Measurements from ENCODE around the gene IFNL1.
"Not testable (repeated sequence)": the region's sequence is repeated elsewhere in the genome, so short reads cannot be mapped to it uniquely, and the experiment has no call there.

IFNL1 gene

GRCh38 chr19:39270036-39270871 is 26.0 kb upstream of the IFNL1 start:
- Histone ChIP-seq H3K9me3 (ENCODE audit: control insufficient read depth in 1 of 2, low read length in 2 of 2) (no peaks in the 10 kb centered on the region), H3K27ac (ENCODE audit: low read depth, low read length) (no peak overlapping the region), H3K4me1 (ENCODE audit: control insufficient read depth in 1 of 2, insufficient read depth in 2 of 2, low read length in 2 of 2) (no peaks in the 10 kb centered on the region), H3K27me3 (ENCODE audit: control insufficient read depth in 1 of 2, insufficient read depth in 2 of 2, low read length in 2 of 2) (peaks cover 2 to 4% of the 10 kb centered on the region in 2 donors), H3K9ac (ENCODE audit: low read depth in 1 of 2, low read length in 2 of 2) (no peak overlapping the region), H3K4me3 (ENCODE audit: low read depth in 1 of 2, low read length in 2 of 2) (no peak overlapping the region), H3K36me3 (ENCODE audit: control insufficient read depth in 1 of 2, insufficient read depth in 2 of 2, low read length in 2 of 2) (no peaks in the 10 kb centered on the region)

GRCh38 chr19:39273859-39274258 is 22.3 kb upstream of the IFNL1 start:
- H3K4me1 ChIP-seq (ENCODE audit: control insufficient read depth in 1 of 2, insufficient read depth in 2 of 2, low read length in 2 of 2); H3K27ac ChIP-seq (ENCODE audit: low read depth, low read length); H3K4me3 ChIP-seq (ENCODE audit: low read depth in 1 of 2, low read length in 2 of 2); H3K27me3 ChIP-seq (ENCODE audit: control insufficient read depth in 1 of 2, insufficient read depth in 2 of 2, low read length in 2 of 2); H3K9ac ChIP-seq (ENCODE audit: low read depth in 1 of 2, low read length in 2 of 2); H3K36me3 ChIP-seq (ENCODE audit: control insufficient read depth in 1 of 2, insufficient read depth in 2 of 2, low read length in 2 of 2); H3K9me3 ChIP-seq (ENCODE audit: control insufficient read depth in 1 of 2, low read length in 2 of 2): not testable (repeated sequence)

- Histone ChIP-seq H3K36me3 (ENCODE audit: control insufficient read depth in 1 of 2, insufficient read depth in 2 of 2, low read length in 2 of 2) (no peaks in the 10 kb centered on the region), H3K4me1 (ENCODE audit: control insufficient read depth in 1 of 2, insufficient read depth in 2 of 2, low read length in 2 of 2) (peaks cover 0 to 9% of the 10 kb centered on the region in 2 donors), H3K4me3 (ENCODE audit: low read depth in 1 of 2, low read length in 2 of 2) (no peak overlapping the region), H3K9ac (ENCODE audit: low read depth in 1 of 2, low read length in 2 of 2) (no peak overlapping the region), H3K9me3 (ENCODE audit: control insufficient read depth in 1 of 2, low read length in 2 of 2) (no peaks in the 10 kb centered on the region), H3K27me3 (ENCODE audit: control insufficient read depth in 1 of 2, insufficient read depth in 2 of 2, low read length in 2 of 2) (peaks cover 0 to 3% of the 10 kb centered on the region in 2 donors), H3K27ac (ENCODE audit: low read depth, low read length) (no peak overlapping the region)
Measured at GRCh38 chr19:39275578-39275977, 20.6 kb upstream of the IFNL1 start.

DNA sequence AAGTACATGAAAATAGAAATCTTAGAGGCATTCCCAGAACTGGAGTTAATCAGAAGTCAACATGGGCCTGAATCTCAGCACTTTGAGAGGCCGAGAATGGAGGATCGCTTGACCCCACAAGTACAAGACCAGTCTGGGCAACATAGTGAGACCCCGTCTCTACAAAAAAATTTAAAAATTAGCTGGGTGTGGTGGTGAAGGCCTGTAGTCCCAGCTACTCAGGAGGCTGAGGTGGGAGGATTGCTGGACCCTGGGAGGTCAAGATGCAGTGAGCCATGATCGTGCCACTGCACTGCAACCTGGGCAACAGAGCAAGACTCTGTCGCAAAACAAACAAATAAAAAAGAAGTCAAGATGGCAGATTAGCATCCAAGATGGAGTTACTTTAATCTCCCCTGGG is 19.5 kb upstream of the IFNL1 start:
- Histone ChIP-seq H3K27me3 (ENCODE audit: control insufficient read depth in 1 of 2, insufficient read depth in 2 of 2, low read length in 2 of 2) (peaks cover 0 to 3% of the 10 kb centered on the region in 2 donors), H3K4me3 (ENCODE audit: low read depth in 1 of 2, low read length in 2 of 2) (no peak overlapping the region), H3K27ac (ENCODE audit: low read depth, low read length) (no peak overlapping the region), H3K9ac (ENCODE audit: low read depth in 1 of 2, low read length in 2 of 2) (no peak overlapping the region), H3K36me3 (ENCODE audit: control insufficient read depth in 1 of 2, insufficient read depth in 2 of 2, low read length in 2 of 2) (no peaks in the 10 kb centered on the region), H3K4me1 (ENCODE audit: control insufficient read depth in 1 of 2, insufficient read depth in 2 of 2, low read length in 2 of 2) (peaks cover 0 to 9% of the 10 kb centered on the region in 2 donors), H3K9me3 (ENCODE audit: control insufficient read depth in 1 of 2, low read length in 2 of 2) (no peaks in the 10 kb centered on the region)

GRCh38 chr19:39277598-39277997 is 18.6 kb upstream of the IFNL1 start:
- Histone ChIP-seq H3K27ac (ENCODE audit: low read depth, low read length) (no peak overlapping the region), H3K4me3 (ENCODE audit: low read depth in 1 of 2, low read length in 2 of 2) (no peak overlapping the region), H3K9ac (ENCODE audit: low read depth in 1 of 2, low read length in 2 of 2) (peak overlapping the region in 1 of 2 donors; percentile 33), H3K27me3 (ENCODE audit: control insufficient read depth in 1 of 2, insufficient read depth in 2 of 2, low read length in 2 of 2) (peaks cover 0 to 3% of the 10 kb centered on the region in 2 donors), H3K36me3 (ENCODE audit: control insufficient read depth in 1 of 2, insufficient read depth in 2 of 2, low read length in 2 of 2) (no peaks in the 10 kb centered on the region), H3K4me1 (ENCODE audit: control insufficient read depth in 1 of 2, insufficient read depth in 2 of 2, low read length in 2 of 2) (peaks cover 0 to 9% of the 10 kb centered on the region in 2 donors), H3K9me3 (ENCODE audit: control insufficient read depth in 1 of 2, low read length in 2 of 2) (no peaks in the 10 kb centered on the region)

- no peaks in the 10 kb centered on the region for H3K36me3 ChIP-seq (ENCODE audit: control insufficient read depth in 1 of 2, insufficient read depth in 2 of 2, low read length in 2 of 2)
- peaks cover 0 to 3% of the 10 kb centered on the region in 2 donors for H3K27me3 ChIP-seq (ENCODE audit: control insufficient read depth in 1 of 2, insufficient read depth in 2 of 2, low read length in 2 of 2)
- peaks cover 0 to 4% of the 10 kb centered on the region in 2 donors for H3K9me3 ChIP-seq (ENCODE audit: control insufficient read depth in 1 of 2, low read length in 2 of 2)
- no peak overlapping the region for H3K9ac ChIP-seq (ENCODE audit: low read depth in 1 of 2, low read length in 2 of 2)
- H3K4me1 ChIP-seq (ENCODE audit: control insufficient read depth in 1 of 2, insufficient read depth in 2 of 2, low read length in 2 of 2): peaks cover 0 to 9% of the 10 kb centered on the region in 2 donors
- H3K27ac ChIP-seq (ENCODE audit: low read depth, low read length): no peak overlapping the region
- H3K4me3 ChIP-seq (ENCODE audit: low read depth in 1 of 2, low read length in 2 of 2): no peak overlapping the region
Measured at GRCh38 chr19:39282021-39282420, 14.2 kb upstream of the IFNL1 start.

GRCh38 chr19:39284032-39284431 is 12.2 kb upstream of the IFNL1 start:
- no peaks in the 10 kb centered on the region for H3K4me1 ChIP-seq (ENCODE audit: control insufficient read depth in 1 of 2, insufficient read depth in 2 of 2, low read length in 2 of 2)
- peaks cover 0 to 4% of the 10 kb centered on the region in 2 donors for H3K9me3 ChIP-seq (ENCODE audit: control insufficient read depth in 1 of 2, low read length in 2 of 2)
- no peak overlapping the region for H3K4me3 ChIP-seq (ENCODE audit: low read depth in 1 of 2, low read length in 2 of 2)

GRCh38 chr19:39293394-39293793 is 2.8 kb upstream of the IFNL1 start:
- Histone ChIP-seq H3K4me1 (ENCODE audit: control insufficient read depth in 1 of 2, insufficient read depth in 2 of 2, low read length in 2 of 2) (no peaks in the 10 kb centered on the region), H3K36me3 (ENCODE audit: control insufficient read depth in 1 of 2, insufficient read depth in 2 of 2, low read length in 2 of 2) (no peaks in the 10 kb centered on the region), H3K9ac (ENCODE audit: low read depth in 1 of 2, low read length in 2 of 2) (no peak overlapping the region), H3K9me3 (ENCODE audit: control insufficient read depth in 1 of 2, low read length in 2 of 2) (no peaks in the 10 kb centered on the region), H3K27ac (ENCODE audit: low read depth, low read length) (no peak overlapping the region), H3K4me3 (ENCODE audit: low read depth in 1 of 2, low read length in 2 of 2) (no peak overlapping the region), H3K27me3 (ENCODE audit: control insufficient read depth in 1 of 2, insufficient read depth in 2 of 2, low read length in 2 of 2) (peaks cover 0 to 8% of the 10 kb centered on the region in 2 donors)

More at GRCh38 chr19:39284032-39284431, 12.2 kb upstream of the IFNL1 start:
- Histone ChIP-seq H3K36me3 (ENCODE audit: control insufficient read depth in 1 of 2, insufficient read depth in 2 of 2, low read length in 2 of 2) (no peaks in the 10 kb centered on the region), H3K27ac (ENCODE audit: low read depth, low read length) (no peak overlapping the region), H3K27me3 (ENCODE audit: control insufficient read depth in 1 of 2, insufficient read depth in 2 of 2, low read length in 2 of 2) (no peaks in the 10 kb centered on the region), H3K9ac (ENCODE audit: low read depth in 1 of 2, low read length in 2 of 2) (no peak overlapping the region)

DNA sequence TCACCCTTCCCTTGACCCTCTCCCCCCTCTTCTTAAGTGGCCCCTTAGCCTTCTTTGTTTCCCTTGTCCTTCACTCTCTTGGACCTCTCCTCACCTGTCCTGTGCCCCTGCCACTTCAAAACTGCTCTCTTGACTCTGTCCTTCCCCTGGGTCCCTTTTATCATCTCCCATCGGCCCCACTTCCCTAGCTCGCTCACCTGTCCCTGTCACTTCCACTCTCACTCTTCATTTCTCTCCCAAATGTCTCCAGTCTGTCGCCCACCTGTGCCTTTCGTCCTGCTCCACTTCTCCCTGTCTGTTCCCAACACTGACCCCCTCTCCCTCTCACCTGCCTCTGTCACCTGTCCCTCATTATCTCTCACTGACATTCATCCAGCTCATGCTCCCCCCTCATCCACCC is 699 bp downstream of the IFNL1 start:
- H3K36me3 ChIP-seq (ENCODE audit: control insufficient read depth in 1 of 2, insufficient read depth in 2 of 2, low read length in 2 of 2): no peaks in the 10 kb centered on the region
- H3K4me1 ChIP-seq (ENCODE audit: control insufficient read depth in 1 of 2, insufficient read depth in 2 of 2, low read length in 2 of 2): no peaks in the 10 kb centered on the region
- no peak overlapping the region for H3K9ac ChIP-seq (ENCODE audit: low read depth in 1 of 2, low read length in 2 of 2)
- no peak overlapping the region for H3K4me3 ChIP-seq (ENCODE audit: low read depth in 1 of 2, low read length in 2 of 2)
- peaks cover 0 to 4% of the 10 kb centered on the region in 2 donors for H3K27me3 ChIP-seq (ENCODE audit: control insufficient read depth in 1 of 2, insufficient read depth in 2 of 2, low read length in 2 of 2)
- no peaks in the 10 kb centered on the region for H3K9me3 ChIP-seq (ENCODE audit: control insufficient read depth in 1 of 2, low read length in 2 of 2)
- H3K27ac ChIP-seq (ENCODE audit: low read depth, low read length): no peak overlapping the region

DNA sequence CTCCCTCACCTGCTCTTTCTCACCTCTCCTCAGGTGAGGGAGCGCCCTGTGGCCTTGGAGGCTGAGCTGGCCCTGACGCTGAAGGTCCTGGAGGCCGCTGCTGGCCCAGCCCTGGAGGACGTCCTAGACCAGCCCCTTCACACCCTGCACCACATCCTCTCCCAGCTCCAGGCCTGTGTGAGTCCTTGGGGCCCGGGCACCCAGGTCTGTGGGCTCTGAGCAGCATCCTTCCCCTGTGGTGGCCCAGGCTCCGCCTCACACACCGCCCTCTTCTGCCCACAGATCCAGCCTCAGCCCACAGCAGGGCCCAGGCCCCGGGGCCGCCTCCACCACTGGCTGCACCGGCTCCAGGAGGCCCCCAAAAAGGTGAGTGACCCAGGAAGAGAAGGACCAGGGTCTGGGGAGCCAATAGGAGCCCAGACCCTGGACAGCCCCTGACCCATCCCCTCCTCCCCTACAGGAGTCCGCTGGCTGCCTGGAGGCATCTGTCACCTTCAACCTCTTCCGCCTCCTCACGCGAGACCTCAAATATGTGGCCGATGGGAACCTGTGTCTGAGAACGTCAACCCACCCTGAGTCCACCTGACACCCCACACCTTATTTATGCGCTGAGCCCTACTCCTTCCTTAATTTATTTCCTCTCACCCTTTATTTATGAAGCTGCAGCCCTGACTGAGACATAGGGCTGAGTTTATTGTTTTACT is 1.9 kb downstream of the IFNL1 start:
- Histone ChIP-seq H3K9ac (ENCODE audit: low read depth in 1 of 2, low read length in 2 of 2) (no peak overlapping the region), H3K27me3 (ENCODE audit: control insufficient read depth in 1 of 2, insufficient read depth in 2 of 2, low read length in 2 of 2) (peaks cover 0 to 4% of the 10 kb centered on the region in 2 donors), H3K4me1 (ENCODE audit: control insufficient read depth in 1 of 2, insufficient read depth in 2 of 2, low read length in 2 of 2) (no peaks in the 10 kb centered on the region), H3K9me3 (ENCODE audit: control insufficient read depth in 1 of 2, low read length in 2 of 2) (no peaks in the 10 kb centered on the region), H3K36me3 (ENCODE audit: control insufficient read depth in 1 of 2, insufficient read depth in 2 of 2, low read length in 2 of 2) (no peaks in the 10 kb centered on the region), H3K4me3 (ENCODE audit: low read depth in 1 of 2, low read length in 2 of 2) (no peak overlapping the region), H3K27ac (ENCODE audit: low read depth, low read length) (no peak overlapping the region)

All from duodenal mucosa (tissue), 2 donors.